ENCODE measurements around the gene RDH5. TPM values are rescaled to one million over a fixed set of nuclear protein-coding genes. Genes with fewer than 3 reads are reported as not detected.

The RDH5 gene
- total RNA-seq, 1 experiment from 2014 or later, result 5.1 TPM

DNA sequence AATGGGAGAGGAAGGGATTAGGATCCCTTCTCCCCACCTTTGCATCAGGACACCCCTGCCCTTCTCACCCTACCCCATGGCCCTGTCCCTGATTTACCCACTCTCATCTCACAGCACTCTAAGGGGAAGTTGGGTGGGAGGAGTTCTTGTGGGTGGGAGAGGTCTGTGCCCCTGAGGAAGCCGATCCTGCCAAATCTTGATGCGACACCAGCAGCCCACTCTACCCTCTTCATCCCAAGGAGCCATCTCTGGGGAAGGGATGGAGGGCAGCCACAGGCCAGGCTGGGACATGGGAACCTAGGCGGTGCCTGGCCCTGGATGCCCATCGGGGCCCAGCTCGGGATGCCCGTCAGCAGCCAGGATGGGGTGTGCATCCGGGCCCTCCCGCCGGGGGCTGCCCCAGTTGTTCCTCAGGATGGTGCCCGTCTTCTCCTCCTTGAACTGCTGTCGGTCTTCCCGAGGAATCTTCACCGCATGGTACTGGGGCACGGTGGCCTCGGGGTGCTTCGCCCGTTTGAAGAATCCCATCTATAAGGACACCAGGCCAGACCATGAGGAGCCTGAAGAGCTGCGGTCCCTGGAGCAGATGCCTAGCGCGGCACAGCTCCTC, 35.3 kb upstream of the RDH5 start:
- ATAC-seq (no peak), DNase-seq (no peak)
- H3K4me3 ChIP-seq (ENCODE audit: low read length), result no peak overlapping the region
- H3K27me3 ChIP-seq (ENCODE audit: low read length), result no peaks in the 10 kb centered on the region
- no peak overlapping the region for H3K27ac ChIP-seq (ENCODE audit: low read length)
- intact Hi-C loops (cut with micrococcal nuclease), result no loop called here
- TF ChIP-seq CTCF (conservative IDR thresholded peaks at IDR 0.05; ENCODE audit: low read depth, low read length), result no peak
- no peak for TF ChIP-seq EZH2 (IDR thresholded peaks at IDR 0.05; ENCODE audit: low read length, unreplicated experiment)
- TF ChIP-seq EZH2phosphoT487 (IDR thresholded peaks at IDR 0.05; ENCODE audit: borderline replicate concordance, low read length), result no peak
- H4K20me1 ChIP-seq (ENCODE audit: low read length), result no peaks in the 10 kb centered on the region
- ChIA-PET POLR2A (ENCODE audit: unreplicated experiment) (no interaction called here), CTCF (no interaction called here)
- BruUV-seq (replicated peaks), result no TSS peak
- H2AFZ ChIP-seq (ENCODE audit: low read length), result no peak overlapping the region
- H3K36me3 ChIP-seq (ENCODE audit: low read depth, low read length), result no peaks in the 10 kb centered on the region
- 0 out of 2 replicates have a peak, but pooled peaks cover 12% of the 10 kb centered on the region for H3K4me1 ChIP-seq (ENCODE audit: insufficient read depth, low read length)
- H3F3A ChIP-seq (ENCODE audit: low read length, unreplicated experiment), result no peaks in the 10 kb centered on the region
- H3K9me2 ChIP-seq (replicated peaks; ENCODE audit: low read length), result no peaks in the 10 kb centered on the region
- no peak overlapping the region for H3K9ac ChIP-seq (ENCODE audit: low read length)
- H3K4me2 ChIP-seq (ENCODE audit: low read length), result no peak overlapping the region
- no peaks in the 10 kb centered on the region; the same call in 1 of the 2 replicates for H3K79me2 ChIP-seq (ENCODE audit: low read length)
- H3K9me3 ChIP-seq (ENCODE audit: low read length), result no peaks in the 10 kb centered on the region

DNA sequence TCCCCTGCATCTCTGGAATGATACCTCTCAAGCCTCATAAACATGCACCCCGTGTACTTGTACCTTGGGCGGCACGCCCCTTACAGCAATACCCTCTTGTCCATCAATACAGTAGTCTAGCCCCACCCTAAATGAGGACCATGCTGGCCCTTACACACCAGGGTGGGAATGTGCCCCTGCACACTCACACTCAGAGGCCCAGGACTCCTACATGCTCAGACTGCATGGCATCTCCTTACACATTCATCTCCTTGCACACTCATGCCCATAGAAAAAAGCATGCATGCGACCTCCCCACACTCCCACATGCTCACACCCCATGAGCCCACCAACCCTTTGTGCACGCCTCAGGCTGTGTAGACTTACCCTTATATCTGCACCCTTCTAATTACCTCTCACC, 34.5 kb upstream of the RDH5 start:
- no peak for DNase-seq
- Histone ChIP-seq H3K79me2 (ENCODE audit: low read length) (no peaks in the 10 kb centered on the region; the same call in 1 of the 2 replicates), H4K20me1 (ENCODE audit: low read length) (no peaks in the 10 kb centered on the region), H3K4me3 (ENCODE audit: low read length) (no peak overlapping the region), H3K9ac (ENCODE audit: low read length) (no peak overlapping the region), H3K36me3 (ENCODE audit: low read depth, low read length) (no peaks in the 10 kb centered on the region), H3K27ac (ENCODE audit: low read length) (no peak overlapping the region), H3K9me2 (replicated peaks; ENCODE audit: low read length) (no peaks in the 10 kb centered on the region), H2AFZ (ENCODE audit: low read length) (no peak overlapping the region), H3F3A (ENCODE audit: low read length, unreplicated experiment) (no peaks in the 10 kb centered on the region), H3K4me2 (ENCODE audit: low read length) (no peak overlapping the region), H3K4me1 (ENCODE audit: insufficient read depth, low read length) (0 out of 2 replicates have a peak, but pooled peaks cover 12% of the 10 kb centered on the region), H3K9me3 (ENCODE audit: low read length) (no peaks in the 10 kb centered on the region), H3K27me3 (ENCODE audit: low read length) (no peaks in the 10 kb centered on the region)
- TF ChIP-seq EZH2phosphoT487 (IDR thresholded peaks at IDR 0.05; ENCODE audit: borderline replicate concordance, low read length) (no peak), CTCF (conservative IDR thresholded peaks at IDR 0.05; ENCODE audit: low read depth, low read length) (no peak), EZH2 (IDR thresholded peaks at IDR 0.05; ENCODE audit: low read length, unreplicated experiment) (no peak)
- ChIA-PET CTCF (no interaction called here), POLR2A (ENCODE audit: unreplicated experiment) (no interaction called here)
- intact Hi-C loops (cut with micrococcal nuclease), result no loop called here
- ATAC-seq, result no peak
- BruUV-seq (replicated peaks), result no TSS peak

- intact Hi-C loops (cut with micrococcal nuclease), result no loop called here
- H3K4me2 ChIP-seq (ENCODE audit: low read length), result no peak overlapping the region
- 0 out of 2 replicates have a peak, but pooled peaks cover 7% of the 10 kb centered on the region for H3K4me1 ChIP-seq (ENCODE audit: insufficient read depth, low read length)
- H3K9me3 ChIP-seq (ENCODE audit: low read length), result no peaks in the 10 kb centered on the region
- H3K4me3 ChIP-seq (ENCODE audit: low read length), result no peak overlapping the region
- no peak overlapping the region for H3K9ac ChIP-seq (ENCODE audit: low read length)
- H3K27ac ChIP-seq (ENCODE audit: low read length), result no peak overlapping the region
- POLR2A ChIA-PET (ENCODE audit: unreplicated experiment), result no interaction called here
- ATAC-seq (no peak), DNase-seq (no peak)
- no peak overlapping the region for H2AFZ ChIP-seq (ENCODE audit: low read length)
- H3K27me3 ChIP-seq (ENCODE audit: low read length), result no peaks in the 10 kb centered on the region
- CTCF ChIA-PET, result no interaction called here
- H4K20me1 ChIP-seq (ENCODE audit: low read length), result no peaks in the 10 kb centered on the region
- no peaks in the 10 kb centered on the region for H3K36me3 ChIP-seq (ENCODE audit: low read depth, low read length)
- no peaks in the 10 kb centered on the region for H3F3A ChIP-seq (ENCODE audit: low read length, unreplicated experiment)
- TF ChIP-seq EZH2phosphoT487 (IDR thresholded peaks at IDR 0.05; ENCODE audit: borderline replicate concordance, low read length) (no peak), CTCF (conservative IDR thresholded peaks at IDR 0.05; ENCODE audit: low read depth, low read length) (no peak), EZH2 (IDR thresholded peaks at IDR 0.05; ENCODE audit: low read length, unreplicated experiment) (no peak)
- no TSS peak for BruUV-seq (replicated peaks)
- H3K79me2 ChIP-seq (ENCODE audit: low read length), result no peaks in the 10 kb centered on the region; the same call in 1 of the 2 replicates
- H3K9me2 ChIP-seq (replicated peaks; ENCODE audit: low read length), result no peaks in the 10 kb centered on the region
These were observed 33.7 kb upstream of the RDH5 start for GRCh38 chr12:55686366-55687010.

Measured in PC-3 (cell line).